Glutamatergic neuron (in vitro differentiated cells): ENCODE data around the gene COL6A2. TPM values are rescaled to one million over a fixed set of nuclear protein-coding genes. Genes with fewer than 3 reads are reported as not detected.
"Not testable (repeated sequence)": the region's sequence is repeated elsewhere in the genome, so short reads cannot be mapped to it uniquely, and the experiment has no call there.

Source experiments
- DNase-seq: peaks from one replicate; pipeline ENCODE4 v3.0.0; 2022
- H3K27ac Mint-ChIP-seq: one replicate; pipeline ENCODE4 v1.8.0; 2020; ENCODE audit warnings: mild to moderate bottlenecking, mixed read lengths, inconsistent platforms; ENCODE audit not compliant: unreplicated experiment
- H3K27me3 Mint-ChIP-seq: one replicate; pipeline ENCODE4 v1.8.0; 2020; ENCODE audit warnings: mild to moderate bottlenecking, moderate library complexity, mixed read lengths, inconsistent platforms; ENCODE audit not compliant: unreplicated experiment
- H3K36me3 Mint-ChIP-seq: one replicate; pipeline ENCODE4 v1.8.0; 2020; ENCODE audit warnings: mild to moderate bottlenecking, mixed read lengths, inconsistent platforms; ENCODE audit not compliant: unreplicated experiment
- H3K4me1 Mint-ChIP-seq: one replicate; pipeline ENCODE4 v1.8.0; 2020; ENCODE audit warnings: mild to moderate bottlenecking, low read depth, mixed read lengths, inconsistent platforms; ENCODE audit not compliant: unreplicated experiment
- H3K4me3 Mint-ChIP-seq: one replicate; pipeline ENCODE4 v1.8.0; 2020; ENCODE audit warnings: mild to moderate bottlenecking, mixed read lengths, inconsistent platforms; ENCODE audit not compliant: unreplicated experiment
- H3K9me3 Mint-ChIP-seq: one replicate; pipeline ENCODE4 v1.8.0; 2020; ENCODE audit warnings: mild to moderate bottlenecking, moderate library complexity, mixed read lengths, inconsistent platforms; ENCODE audit not compliant: unreplicated experiment
- CTCF ChIP-seq: fragments of 200-600 bp; sonication (generic); IDR thresholded peaks from one replicate; pipeline ENCODE4 v1.5.0; 2021; ENCODE audit not compliant: partially characterized antibody, unreplicated experiment
- total RNA-seq: library from RNA; stranded (reverse); fragmentation: NEBNext Ultra II Directional; extraction: Animal tissue kit (Norgen Biotek cat#: 25700); gene quantifications from one replicate; pipeline ENCODE4 v1.2.1, GENCODE V29; 2021; ENCODE audit not compliant: unreplicated experiment

The COL6A2 gene
- total RNA-seq, 1 donor from 2014 or later, result 55.2 TPM

- Mint-ChIP-seq H3K9me3 (peaks cover 6% of the 10 kb centered on the region), H3K27me3 (peaks cover 8% of the 10 kb centered on the region), H3K4me1 (peaks cover 8% of the 10 kb centered on the region), H3K36me3 (peaks cover 14% of the 10 kb centered on the region), H3K4me3 (no peak overlapping the region), H3K27ac (no peak overlapping the region)
- no peak for TF ChIP-seq CTCF
- no peak for DNase-seq
These were observed 64.0 kb downstream of the COL6A2 start for GRCh38 chr21:46161633-46162592.

GRCh38 chr21:46163380-46163779 lies 65.5 kb downstream of the COL6A2 start:
- peaks cover 14% of the 10 kb centered on the region for H3K36me3 Mint-ChIP-seq
- no peak overlapping the region for H3K27ac Mint-ChIP-seq
- TF ChIP-seq CTCF, result no peak
- peaks cover 3% of the 10 kb centered on the region for H3K4me1 Mint-ChIP-seq
- peaks cover 8% of the 10 kb centered on the region for H3K27me3 Mint-ChIP-seq
- peaks cover 6% of the 10 kb centered on the region for H3K9me3 Mint-ChIP-seq
- DNase-seq, result no peak
- no peak overlapping the region for H3K4me3 Mint-ChIP-seq

GRCh38 chr21:46165098-46165497 lies 67.2 kb downstream of the COL6A2 start:
- Mint-ChIP-seq H3K27ac (no peak overlapping the region), H3K4me1 (peaks cover 5% of the 10 kb centered on the region), H3K9me3 (peaks cover 7% of the 10 kb centered on the region), H3K4me3 (no peak overlapping the region), H3K27me3 (peaks cover 12% of the 10 kb centered on the region), H3K36me3 (peaks cover 14% of the 10 kb centered on the region)
- DNase-seq, result no peak
- no peak for TF ChIP-seq CTCF

GRCh38 chr21:46168238-46168637 lies 70.3 kb downstream of the COL6A2 start:
- no peak for DNase-seq
- Mint-ChIP-seq H3K9me3 (peaks cover 10% of the 10 kb centered on the region), H3K4me1 (peaks cover 11% of the 10 kb centered on the region), H3K4me3 (no peak overlapping the region), H3K27me3 (peaks cover 19% of the 10 kb centered on the region), H3K27ac (peak overlapping the region; percentile 79), H3K36me3 (peaks cover 21% of the 10 kb centered on the region)
- TF ChIP-seq CTCF, result no peak

- no peak for TF ChIP-seq CTCF
- Mint-ChIP-seq H3K4me1 (peaks cover 11% of the 10 kb centered on the region), H3K36me3 (peaks cover 23% of the 10 kb centered on the region), H3K27me3 (peaks cover 17% of the 10 kb centered on the region), H3K9me3 (peaks cover 12% of the 10 kb centered on the region), H3K4me3 (no peak overlapping the region), H3K27ac (peak overlapping the region; percentile 79)
- peak; percentile 56 for DNase-seq
These were observed 70.9 kb downstream of the COL6A2 start for GRCh38 chr21:46168659-46169386.

GRCh38 chr21:46170436-46171193 lies 72.7 kb downstream of the COL6A2 start:
- DNase-seq, result not testable (repeated sequence)
- Mint-ChIP-seq H3K27me3 (peaks cover 17% of the 10 kb centered on the region), H3K9me3 (peaks cover 12% of the 10 kb centered on the region), H3K36me3 (peaks cover 18% of the 10 kb centered on the region), H3K4me3 (peak overlapping the region; percentile 54), H3K27ac (peak overlapping the region; percentile 79), H3K4me1 (peaks cover 11% of the 10 kb centered on the region)
